HepG2 (cell line): Measurements from ENCODE around the gene ESYT1. TPM values are rescaled to one million over a fixed set of nuclear protein-coding genes. Genes with fewer than 3 reads are reported as not detected.

Experiments
- KLF9 ChIP-seq: IDR thresholded peaks from 2 replicates; pipeline ENCODE4 v1.6.1; 2016; ENCODE audit warnings: low read depth
- MLLT10 ChIP-seq: sonication (generic); formaldehyde crosslinking; IDR thresholded peaks from 2 replicates; pipeline ENCODE4 v1.4.0; 2020; ENCODE audit warnings: missing genetic modification reagents
- MYC ChIP-seq: sonication (generic); formaldehyde crosslinking; IDR thresholded peaks from 2 replicates; pipeline ENCODE4 v1.9.0; 2021; ENCODE audit warnings: missing genetic modification reagents, borderline replicate concordance
- PHF8 ChIP-seq: sonication (generic); formaldehyde crosslinking; IDR thresholded peaks from 2 replicates; pipeline ENCODE4 v1.5.0; 2020; ENCODE audit warnings: missing genetic modification reagents
- POGZ ChIP-seq: sonication (generic); formaldehyde crosslinking; IDR thresholded peaks from 2 replicates; pipeline ENCODE4 v1.4.0; 2020; ENCODE audit warnings: mild to moderate bottlenecking, missing genetic modification reagents
- SAP130 ChIP-seq: IDR thresholded peaks from 2 replicates; pipeline ENCODE4 v1.6.1; 2016; ENCODE audit warnings: low read depth
- SETDB1 ChIP-seq: sonication (generic); formaldehyde crosslinking; IDR thresholded peaks from 2 replicates; pipeline ENCODE4 v1.5.1; 2020; ENCODE audit warnings: missing genetic modification reagents, mild to moderate bottlenecking, borderline replicate concordance
- ZFX ChIP-seq: sonication (generic); formaldehyde crosslinking; IDR thresholded peaks from 2 replicates; pipeline ENCODE4 v1.4.0; 2020; ENCODE audit warnings: mild to moderate bottlenecking, low read depth, missing genetic modification reagents, moderate library complexity
- ZKSCAN5 ChIP-seq: sonication (generic); formaldehyde crosslinking; IDR thresholded peaks from 2 replicates; pipeline ENCODE4 v1.5.1; 2020; ENCODE audit warnings: mild to moderate bottlenecking, missing genetic modification reagents
- ZNF225 ChIP-seq: sonication (generic); formaldehyde crosslinking; IDR thresholded peaks from 2 replicates; pipeline ENCODE4 v1.4.0; 2020; ENCODE audit warnings: mild to moderate bottlenecking, missing genetic modification reagents
- ZNF615 ChIP-seq: sonication (generic); formaldehyde crosslinking; IDR thresholded peaks from 2 replicates; pipeline ENCODE4 v1.5.0; 2020; ENCODE audit warnings: mild to moderate bottlenecking, missing genetic modification reagents, borderline replicate concordance
- ZNF766 ChIP-seq: sonication (generic); formaldehyde crosslinking; IDR thresholded peaks from 2 replicates; pipeline ENCODE4 v1.5.0; 2020; ENCODE audit warnings: missing genetic modification reagents, borderline replicate concordance
- ZNF879 ChIP-seq: sonication (generic); formaldehyde crosslinking; IDR thresholded peaks from 2 replicates; pipeline ENCODE4 v1.8.1; 2023; ENCODE audit warnings: missing genetic modification reagents
- ZSCAN30 ChIP-seq: sonication (generic); formaldehyde crosslinking; IDR thresholded peaks from 2 replicates; pipeline ENCODE4 v1.5.0; 2020; ENCODE audit warnings: mild to moderate bottlenecking, missing genetic modification reagents
- polyA plus RNA-seq, 8 experiments: library from polyadenylated mRNA; depleted of rRNA in 3 of 8; stranded (reverse) in 7 of 8; unstranded in 1 of 8; fragments of >200 nt; fragmentation: Illumina TruSeq in 4 of 8; extraction: Trizol in 4 of 8; gene quantifications; 2 replicates each; pipeline versions ENCODE4 v1.2.1 to v1.2.3, GENCODE V29; 2011 to 2016; ENCODE audit warnings: low read depth in 4 of 8, missing spikeins in 1 of 8, mixed read lengths in 1 of 8; ENCODE audit not compliant: insufficient read depth in 1 of 8
- total RNA-seq, 5 experiments: library from RNA; depleted of rRNA; stranded (reverse); fragments of >200 nt; fragmentation: Illumina TruSeq; extraction: Trizol; gene quantifications; 2 replicates each; pipeline ENCODE4 v1.2.3, GENCODE V29; 2016; ENCODE audit warnings: low read depth in 1 of 5
- TF ChIP-seq, protein P1 (sequence below): IDR thresholded peaks from 2 replicates; pipeline ENCODE4 v1.6.1; 2012; ENCODE audit warnings: low read length, improper control_type of control experiment
- TF ChIP-seq, protein P2 (sequence below): sonication (generic); formaldehyde crosslinking; IDR thresholded peaks from 2 replicates; pipeline ENCODE4 v1.5.0; 2020; ENCODE audit warnings: mild to moderate bottlenecking, missing genetic modification reagents
- TF ChIP-seq, protein P3 (sequence below): IDR thresholded peaks from 2 replicates; pipeline ENCODE4 v1.6.1; 2016; ENCODE audit warnings: control low read depth
- TF ChIP-seq, protein P4 (sequence below): IDR thresholded peaks from 2 replicates; pipeline ENCODE4 v1.6.1; 2016; ENCODE audit warnings: low read depth, borderline replicate concordance
- TF ChIP-seq, protein P5 (sequence below): sonication (generic); formaldehyde crosslinking; IDR thresholded peaks from 2 replicates; pipeline ENCODE4 v1.8.0; 2022; ENCODE audit warnings: missing genetic modification reagents, mild to moderate bottlenecking, inconsistent platforms, borderline replicate concordance

The ESYT1 gene
- total and polyA plus RNA-seq, 2 of the 13 experiments (the other 11 are each of a cell fraction or from before 2014, with no cell fraction given), result 66.9 to 71.0 TPM

DNA sequence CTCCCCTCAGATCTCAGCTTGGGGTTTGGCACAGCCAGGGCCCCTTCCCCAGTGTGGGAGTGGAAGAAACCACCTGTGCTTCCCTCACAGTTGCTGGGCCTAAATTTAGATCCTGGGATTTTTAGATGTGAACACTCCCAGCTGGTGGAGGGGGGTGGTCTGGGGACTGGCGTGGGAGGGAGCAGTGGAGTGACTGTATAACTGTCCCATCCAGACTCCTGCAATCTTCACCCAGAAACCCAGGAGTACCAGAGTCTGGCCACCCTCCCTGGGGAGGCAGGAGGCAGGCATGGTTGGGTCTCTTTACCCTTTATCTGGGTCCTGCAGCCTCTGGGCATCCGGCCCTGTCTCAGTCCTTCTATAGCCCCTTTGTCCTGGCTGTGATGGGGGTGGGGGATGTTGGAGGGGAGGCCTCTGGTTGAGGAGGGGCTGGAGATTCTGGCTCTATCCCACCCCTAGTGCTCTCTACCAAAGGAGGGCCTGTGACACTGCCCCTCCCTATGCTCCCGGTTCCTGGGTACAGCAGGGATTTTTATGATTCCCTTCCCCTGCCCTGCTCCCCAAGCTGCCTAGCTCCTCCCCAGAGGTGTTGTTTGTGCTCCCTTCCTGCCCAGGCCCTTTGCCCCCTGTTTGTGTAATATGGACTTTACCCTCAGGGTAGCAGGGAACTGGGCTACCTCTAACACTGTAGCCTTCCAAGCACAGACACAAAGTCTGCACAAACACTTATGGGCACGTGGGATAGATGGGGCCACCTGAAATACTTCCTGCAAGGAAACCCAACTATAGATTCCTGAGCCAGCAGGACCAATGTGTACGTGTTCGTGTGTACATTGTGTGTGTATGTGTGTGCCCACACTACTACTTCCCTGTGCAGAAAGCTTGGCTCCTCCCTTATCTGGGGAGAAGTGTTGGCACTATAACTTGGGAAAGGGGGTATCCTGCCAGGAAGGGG lies 46.4 kb upstream of the ESYT1 start (continued):
- TF ChIP-seq, protein P1, sequence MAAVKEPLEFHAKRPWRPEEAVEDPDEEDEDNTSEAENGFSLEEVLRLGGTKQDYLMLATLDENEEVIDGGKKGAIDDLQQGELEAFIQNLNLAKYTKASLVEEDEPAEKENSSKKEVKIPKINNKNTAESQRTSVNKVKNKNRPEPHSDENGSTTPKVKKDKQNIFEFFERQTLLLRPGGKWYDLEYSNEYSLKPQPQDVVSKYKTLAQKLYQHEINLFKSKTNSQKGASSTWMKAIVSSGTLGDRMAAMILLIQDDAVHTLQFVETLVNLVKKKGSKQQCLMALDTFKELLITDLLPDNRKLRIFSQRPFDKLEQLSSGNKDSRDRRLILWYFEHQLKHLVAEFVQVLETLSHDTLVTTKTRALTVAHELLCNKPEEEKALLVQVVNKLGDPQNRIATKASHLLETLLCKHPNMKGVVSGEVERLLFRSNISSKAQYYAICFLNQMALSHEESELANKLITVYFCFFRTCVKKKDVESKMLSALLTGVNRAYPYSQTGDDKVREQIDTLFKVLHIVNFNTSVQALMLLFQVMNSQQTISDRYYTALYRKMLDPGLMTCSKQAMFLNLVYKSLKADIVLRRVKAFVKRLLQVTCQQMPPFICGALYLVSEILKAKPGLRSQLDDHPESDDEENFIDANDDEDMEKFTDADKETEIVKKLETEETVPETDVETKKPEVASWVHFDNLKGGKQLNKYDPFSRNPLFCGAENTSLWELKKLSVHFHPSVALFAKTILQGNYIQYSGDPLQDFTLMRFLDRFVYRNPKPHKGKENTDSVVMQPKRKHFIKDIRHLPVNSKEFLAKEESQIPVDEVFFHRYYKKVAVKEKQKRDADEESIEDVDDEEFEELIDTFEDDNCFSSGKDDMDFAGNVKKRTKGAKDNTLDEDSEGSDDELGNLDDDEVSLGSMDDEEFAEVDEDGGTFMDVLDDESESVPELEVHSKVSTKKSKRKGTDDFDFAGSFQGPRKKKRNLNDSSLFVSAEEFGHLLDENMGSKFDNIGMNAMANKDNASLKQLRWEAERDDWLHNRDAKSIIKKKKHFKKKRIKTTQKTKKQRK, result no peak
- TF ChIP-seq, protein P2, sequence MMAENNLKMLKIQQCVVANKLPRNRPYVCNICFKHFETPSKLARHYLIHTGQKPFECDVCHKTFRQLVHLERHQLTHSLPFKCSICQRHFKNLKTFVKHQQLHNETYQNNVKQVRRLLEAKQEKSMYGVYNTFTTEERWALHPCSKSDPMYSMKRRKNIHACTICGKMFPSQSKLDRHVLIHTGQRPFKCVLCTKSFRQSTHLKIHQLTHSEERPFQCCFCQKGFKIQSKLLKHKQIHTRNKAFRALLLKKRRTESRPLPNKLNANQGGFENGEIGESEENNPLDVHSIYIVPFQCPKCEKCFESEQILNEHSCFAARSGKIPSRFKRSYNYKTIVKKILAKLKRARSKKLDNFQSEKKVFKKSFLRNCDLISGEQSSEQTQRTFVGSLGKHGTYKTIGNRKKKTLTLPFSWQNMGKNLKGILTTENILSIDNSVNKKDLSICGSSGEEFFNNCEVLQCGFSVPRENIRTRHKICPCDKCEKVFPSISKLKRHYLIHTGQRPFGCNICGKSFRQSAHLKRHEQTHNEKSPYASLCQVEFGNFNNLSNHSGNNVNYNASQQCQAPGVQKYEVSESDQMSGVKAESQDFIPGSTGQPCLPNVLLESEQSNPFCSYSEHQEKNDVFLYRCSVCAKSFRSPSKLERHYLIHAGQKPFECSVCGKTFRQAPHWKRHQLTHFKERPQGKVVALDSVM (CRISPR knock-in tag), result peak; percentile 50; the same call in 1 of the 2 replicates
- TF ChIP-seq KLF9 (CRISPR knock-in tag) (peak; percentile 93; the same call in 1 of the 2 replicates), ZNF225 (peak; percentile 89; the same call in 1 of the 2 replicates), ZNF615 (CRISPR knock-in tag) (no peak), ZSCAN30 (no peak), MLLT10 (no peak), ZKSCAN5 (CRISPR knock-in tag) (peak; percentile 34; the same call in 1 of the 2 replicates), ZNF766 (CRISPR knock-in tag) (peak; percentile 80), PHF8 (CRISPR knock-in tag) (peak; percentile 55), ZFX (CRISPR knock-in tag) (peak; percentile 83), POGZ (CRISPR knock-in tag) (peak; percentile 67; the same call in 1 of the 2 replicates), SAP130 (CRISPR knock-in tag) (peak; percentile 99), MYC (peak; percentile 89), SETDB1 (no peak), ZNF879 (CRISPR knock-in tag) (0 out of 2 replicates have a peak, but pooled peaks have one; percentile 37)
- TF ChIP-seq, protein P3, sequence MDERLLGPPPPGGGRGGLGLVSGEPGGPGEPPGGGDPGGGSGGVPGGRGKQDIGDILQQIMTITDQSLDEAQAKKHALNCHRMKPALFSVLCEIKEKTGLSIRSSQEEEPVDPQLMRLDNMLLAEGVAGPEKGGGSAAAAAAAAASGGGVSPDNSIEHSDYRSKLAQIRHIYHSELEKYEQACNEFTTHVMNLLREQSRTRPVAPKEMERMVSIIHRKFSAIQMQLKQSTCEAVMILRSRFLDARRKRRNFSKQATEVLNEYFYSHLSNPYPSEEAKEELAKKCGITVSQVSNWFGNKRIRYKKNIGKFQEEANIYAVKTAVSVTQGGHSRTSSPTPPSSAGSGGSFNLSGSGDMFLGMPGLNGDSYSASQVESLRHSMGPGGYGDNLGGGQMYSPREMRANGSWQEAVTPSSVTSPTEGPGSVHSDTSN (CRISPR knock-in tag), result no peak
- TF ChIP-seq, protein P4, sequence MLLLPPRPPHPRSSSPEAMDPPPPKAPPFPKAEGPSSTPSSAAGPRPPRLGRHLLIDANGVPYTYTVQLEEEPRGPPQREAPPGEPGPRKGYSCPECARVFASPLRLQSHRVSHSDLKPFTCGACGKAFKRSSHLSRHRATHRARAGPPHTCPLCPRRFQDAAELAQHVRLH, result peak; percentile 99
- TF ChIP-seq, protein P5, sequence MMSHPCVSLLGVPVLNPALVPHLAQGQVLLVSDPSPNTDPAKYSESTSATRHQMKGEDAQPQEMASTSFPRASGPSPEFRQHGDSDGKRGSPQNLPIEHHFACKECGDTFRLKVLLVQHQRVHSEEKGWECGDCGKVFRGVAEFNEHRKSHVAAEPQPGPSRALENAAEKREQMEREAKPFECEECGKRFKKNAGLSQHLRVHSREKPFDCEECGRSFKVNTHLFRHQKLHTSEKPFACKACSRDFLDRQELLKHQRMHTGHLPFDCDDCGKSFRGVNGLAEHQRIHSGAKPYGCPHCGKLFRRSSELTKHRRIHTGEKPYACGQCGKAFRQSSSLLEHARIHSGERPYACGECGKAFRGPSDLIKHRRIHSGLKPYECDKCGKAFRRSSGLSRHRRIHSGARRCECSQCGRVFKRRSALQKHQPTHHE (CRISPR knock-in tag), result no peak
